ENCODE results near the gene KISS1.

DNA sequence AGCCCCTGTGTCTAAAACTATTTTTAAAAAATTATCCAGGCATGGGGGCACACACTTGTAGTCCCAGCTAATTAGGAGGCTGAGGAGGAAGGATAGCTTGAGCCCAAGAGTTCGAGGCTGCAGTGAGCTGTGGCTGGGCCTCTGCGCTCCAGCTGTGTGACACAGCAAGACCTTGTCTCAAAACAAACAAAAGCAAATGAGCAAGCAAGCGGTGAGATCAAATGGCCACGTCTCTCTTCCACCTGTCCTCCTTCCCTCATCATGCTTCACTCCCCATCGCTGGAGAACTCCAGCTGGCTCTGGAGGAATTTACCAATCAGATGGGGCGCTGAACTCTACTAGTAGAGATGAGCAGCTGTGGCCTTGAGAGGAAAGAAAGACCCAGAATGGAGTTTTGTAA, 16.2 kb downstream of the KISS1 start:
- TF ChIP-seq, protein P1, sequence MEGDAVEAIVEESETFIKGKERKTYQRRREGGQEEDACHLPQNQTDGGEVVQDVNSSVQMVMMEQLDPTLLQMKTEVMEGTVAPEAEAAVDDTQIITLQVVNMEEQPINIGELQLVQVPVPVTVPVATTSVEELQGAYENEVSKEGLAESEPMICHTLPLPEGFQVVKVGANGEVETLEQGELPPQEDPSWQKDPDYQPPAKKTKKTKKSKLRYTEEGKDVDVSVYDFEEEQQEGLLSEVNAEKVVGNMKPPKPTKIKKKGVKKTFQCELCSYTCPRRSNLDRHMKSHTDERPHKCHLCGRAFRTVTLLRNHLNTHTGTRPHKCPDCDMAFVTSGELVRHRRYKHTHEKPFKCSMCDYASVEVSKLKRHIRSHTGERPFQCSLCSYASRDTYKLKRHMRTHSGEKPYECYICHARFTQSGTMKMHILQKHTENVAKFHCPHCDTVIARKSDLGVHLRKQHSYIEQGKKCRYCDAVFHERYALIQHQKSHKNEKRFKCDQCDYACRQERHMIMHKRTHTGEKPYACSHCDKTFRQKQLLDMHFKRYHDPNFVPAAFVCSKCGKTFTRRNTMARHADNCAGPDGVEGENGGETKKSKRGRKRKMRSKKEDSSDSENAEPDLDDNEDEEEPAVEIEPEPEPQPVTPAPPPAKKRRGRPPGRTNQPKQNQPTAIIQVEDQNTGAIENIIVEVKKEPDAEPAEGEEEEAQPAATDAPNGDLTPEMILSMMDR (tag by site-specific recombination; IDR thresholded peaks at IDR 0.05), result no peak
- TF ChIP-seq ZFP37 (tag by site-specific recombination; IDR thresholded peaks at IDR 0.05), result no peak
- TF ChIP-seq, protein P2, sequence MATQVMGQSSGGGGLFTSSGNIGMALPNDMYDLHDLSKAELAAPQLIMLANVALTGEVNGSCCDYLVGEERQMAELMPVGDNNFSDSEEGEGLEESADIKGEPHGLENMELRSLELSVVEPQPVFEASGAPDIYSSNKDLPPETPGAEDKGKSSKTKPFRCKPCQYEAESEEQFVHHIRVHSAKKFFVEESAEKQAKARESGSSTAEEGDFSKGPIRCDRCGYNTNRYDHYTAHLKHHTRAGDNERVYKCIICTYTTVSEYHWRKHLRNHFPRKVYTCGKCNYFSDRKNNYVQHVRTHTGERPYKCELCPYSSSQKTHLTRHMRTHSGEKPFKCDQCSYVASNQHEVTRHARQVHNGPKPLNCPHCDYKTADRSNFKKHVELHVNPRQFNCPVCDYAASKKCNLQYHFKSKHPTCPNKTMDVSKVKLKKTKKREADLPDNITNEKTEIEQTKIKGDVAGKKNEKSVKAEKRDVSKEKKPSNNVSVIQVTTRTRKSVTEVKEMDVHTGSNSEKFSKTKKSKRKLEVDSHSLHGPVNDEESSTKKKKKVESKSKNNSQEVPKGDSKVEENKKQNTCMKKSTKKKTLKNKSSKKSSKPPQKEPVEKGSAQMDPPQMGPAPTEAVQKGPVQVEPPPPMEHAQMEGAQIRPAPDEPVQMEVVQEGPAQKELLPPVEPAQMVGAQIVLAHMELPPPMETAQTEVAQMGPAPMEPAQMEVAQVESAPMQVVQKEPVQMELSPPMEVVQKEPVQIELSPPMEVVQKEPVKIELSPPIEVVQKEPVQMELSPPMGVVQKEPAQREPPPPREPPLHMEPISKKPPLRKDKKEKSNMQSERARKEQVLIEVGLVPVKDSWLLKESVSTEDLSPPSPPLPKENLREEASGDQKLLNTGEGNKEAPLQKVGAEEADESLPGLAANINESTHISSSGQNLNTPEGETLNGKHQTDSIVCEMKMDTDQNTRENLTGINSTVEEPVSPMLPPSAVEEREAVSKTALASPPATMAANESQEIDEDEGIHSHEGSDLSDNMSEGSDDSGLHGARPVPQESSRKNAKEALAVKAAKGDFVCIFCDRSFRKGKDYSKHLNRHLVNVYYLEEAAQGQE (tag by site-specific recombination; IDR thresholded peaks at IDR 0.05), result no peak
